ENCODE measurements around the gene SF3B2. TPM values are rescaled to one million over a fixed set of nuclear protein-coding genes. Genes with fewer than 3 reads are reported as not detected.

The SF3B2 gene
- total and polyA plus RNA-seq, 2 donors (not counting 1 experiment from before 2014, with no cell fraction given) = 139 to 205 TPM

- H3K79me2 ChIP-seq (ENCODE audit: control insufficient read depth, insufficient read depth, low read length) = peaks cover 5% of the 10 kb centered on the region
- Mint-ChIP-seq H3K27me3 (peaks cover 8% of the 10 kb centered on the region), H3K4me1 (peaks cover 2% of the 10 kb centered on the region), H3K4me3 (no peak overlapping the region), H3K27ac (no peak overlapping the region), H3K9me3 (ENCODE audit: insufficient read depth) (no peaks in the 10 kb centered on the region)
- no peak overlapping the region for H3K9ac ChIP-seq (ENCODE audit: low read length)
- H3K27me3 ChIP-seq (replicated peaks in 1 of 4; ENCODE audit: control extremely low read depth in 1 of 4, control insufficient read depth in 3 of 4, insufficient read depth in 4 of 4, low read length in 3 of 4) = peaks cover 0 to 29% (median 12%) of the 10 kb centered on the region in 4 experiments
- peak overlapping the region in 1 of 5 experiments; percentile 20 for H3K4me3 ChIP-seq (ENCODE audit: control extremely low read depth in 1 of 5, extremely low read depth in 1 of 5, insufficient read depth in 1 of 5, low read depth in 2 of 5, low read length in 4 of 5)
- 63% methylated on average over 12 of the region's 14 CpGs for WGBS (ENCODE audit: insufficient coverage)
- peaks cover under 1% of the 10 kb centered on the region for H4K20me1 ChIP-seq (ENCODE audit: control insufficient read depth, insufficient read depth, low read length, poor library complexity, severe bottlenecking)
- no peak for TF ChIP-seq EZH2 (IDR thresholded peaks at IDR 0.05; ENCODE audit: borderline replicate concordance, insufficient read depth, low read depth, low read length, poor library complexity, severe bottlenecking)
- TF ChIP-seq CTCF (IDR thresholded peaks at IDR 0.05) = no peak
- DNase-seq = no peak
- ChIA-PET POLR2A (no interaction called here), CTCF (interaction anchor here (1.6 kb wide), 1 partner anchor 12 kb away, joined by 4 read pairs; no protein-coding TSS in a partner anchor)
- no peak for ATAC-seq (ENCODE audit: low read depth)
- peak overlapping the region; percentile 74 for H2AFZ ChIP-seq (ENCODE audit: insufficient read depth, low read depth, low read length, poor library complexity, severe bottlenecking)
- H3K36me3 ChIP-seq (replicated peaks in 1 of 2; ENCODE audit: control extremely low read depth in 1 of 2, control insufficient read depth in 1 of 2, extremely low read depth in 1 of 2, insufficient read depth in 2 of 2, low read length in 1 of 2) = peaks cover 0 to 4% of the 10 kb centered on the region in 2 experiments
- peak overlapping the region; percentile 67 for H3K4me2 ChIP-seq (replicated peaks; ENCODE audit: low read depth, low read length, poor library complexity, severe bottlenecking)
- intact Hi-C loops (cut with micrococcal nuclease) = no loop called here
- H3K27ac ChIP-seq (ENCODE audit: low read length in 2 of 2) = no peak overlapping the region
- H3K9me3 ChIP-seq (ENCODE audit: control extremely low read depth in 1 of 3, control insufficient read depth in 2 of 3, insufficient read depth in 1 of 3, low read length in 2 of 3) = peaks cover 0 to 12% (median 0%) of the 10 kb centered on the region in 3 donors
- peaks cover 11 to 13% of the 10 kb centered on the region in 2 donors for H3K4me1 ChIP-seq (ENCODE audit: control insufficient read depth in 2 of 2, insufficient read depth in 2 of 2, low read length in 2 of 2)
Observed at GRCh38 chr11:66011239-66011784, 40.9 kb upstream of the SF3B2 start.

GRCh38 chr11:66011785-66012303, 40.3 kb upstream of the SF3B2 start, which contains the start of gene CST6:
CST6 (plus strand) TSS chr11:66012008; CDS start chr11:66012045, 37 bp downstream.
- TF ChIP-seq EZH2 (IDR thresholded peaks at IDR 0.05; ENCODE audit: borderline replicate concordance, insufficient read depth, low read depth, low read length, poor library complexity, severe bottlenecking) = peak; percentile 93
- TF ChIP-seq CTCF (IDR thresholded peaks at IDR 0.05) = no peak
- Histone ChIP-seq H3K27ac (ENCODE audit: low read length in 2 of 2) (no peak within 1 kb of the TSS), H4K20me1 (ENCODE audit: control insufficient read depth, insufficient read depth, low read length, poor library complexity, severe bottlenecking) (no peaks in the 10 kb centered on the region), H3K27me3 (replicated peaks in 1 of 4; ENCODE audit: control extremely low read depth in 1 of 4, control insufficient read depth in 3 of 4, insufficient read depth in 4 of 4, low read length in 3 of 4) (peaks cover 0 to 29% (median 12%) of the 10 kb centered on the region in 4 experiments), H3K9ac (ENCODE audit: low read length) (no peak within 1 kb of the TSS), H3K4me2 (replicated peaks; ENCODE audit: low read depth, low read length, poor library complexity, severe bottlenecking) (peak within 1 kb of the TSS; percentile 67), H3K36me3 (replicated peaks in 1 of 2; ENCODE audit: control extremely low read depth in 1 of 2, control insufficient read depth in 1 of 2, extremely low read depth in 1 of 2, insufficient read depth in 2 of 2, low read length in 1 of 2) (no peaks in the 10 kb centered on the region), H3K4me3 (ENCODE audit: control extremely low read depth in 1 of 5, extremely low read depth in 1 of 5, insufficient read depth in 1 of 5, low read depth in 2 of 5, low read length in 4 of 5) (peak within 1 kb of the TSS in 1 of 5 experiments; percentile 20), H3K79me2 (ENCODE audit: control insufficient read depth, insufficient read depth, low read length) (no peaks in the 10 kb centered on the region), H2AFZ (ENCODE audit: insufficient read depth, low read depth, low read length, poor library complexity, severe bottlenecking) (peak within 1 kb of the TSS; percentile 74), H3K4me1 (ENCODE audit: control insufficient read depth in 2 of 2, insufficient read depth in 2 of 2, low read length in 2 of 2) (peaks cover 11 to 13% of the 10 kb centered on the region in 2 donors), H3K9me3 (ENCODE audit: control extremely low read depth in 1 of 3, control insufficient read depth in 2 of 3, insufficient read depth in 1 of 3, low read length in 2 of 3) (peaks cover 0 to 12% (median 0%) of the 10 kb centered on the region in 3 donors)
- ChIA-PET POLR2A (no interaction called here), CTCF (interaction anchor here (1.6 kb wide), 1 partner anchor 11 kb away, joined by 4 read pairs; no protein-coding TSS in a partner anchor)
- no peak within 1 kb of the TSS for H3K4me3 Mint-ChIP-seq
- DNase-seq (no peak), ATAC-seq (ENCODE audit: low read depth) (no peak)
- H3K27ac Mint-ChIP-seq = no peak within 1 kb of the TSS
- H3K9me3 Mint-ChIP-seq (ENCODE audit: insufficient read depth) = no peaks in the 10 kb centered on the region
- H3K27me3 Mint-ChIP-seq = peaks cover 8% of the 10 kb centered on the region
- H3K4me1 Mint-ChIP-seq = peaks cover 2% of the 10 kb centered on the region
- 20% methylated on average over 61 of the region's 61 CpGs for WGBS (ENCODE audit: insufficient coverage)
- intact Hi-C loops (cut with micrococcal nuclease) = no loop called here
